Neuron (in vitro differentiated cells): Measurements from ENCODE around the gene ZIC2.
A peak's percentile ranks its signal among the peaks of the same experiment; 100 is the strongest.

Experiments
- H2AFZ ChIP-seq: one replicate; pipeline ENCODE4 v1.6.1; 2013; ENCODE audit warnings: low read depth, mild to moderate bottlenecking, inconsistent platforms, low read length, moderate library complexity
- H3K27me3 ChIP-seq: one replicate; pipeline ENCODE4 v1.6.1; 2013; ENCODE audit warnings: low read length; ENCODE audit not compliant: insufficient read depth
- H3K36me3 ChIP-seq: one replicate; pipeline ENCODE4 v1.6.1; 2013; ENCODE audit warnings: low read length; ENCODE audit not compliant: insufficient read depth
- H3K4me1 ChIP-seq: one replicate; pipeline ENCODE4 v1.6.1; 2013; ENCODE audit warnings: low read length; ENCODE audit not compliant: insufficient read depth
- H3K4me3 ChIP-seq: 2 replicates; pipeline ENCODE4 v1.5.1; 2013; ENCODE audit warnings: mild to moderate bottlenecking, low read length, moderate library complexity
- H3K9me3 ChIP-seq: one replicate; pipeline ENCODE4 v1.6.1; 2013; ENCODE audit warnings: low read length

Gene ZIC2

DNA sequence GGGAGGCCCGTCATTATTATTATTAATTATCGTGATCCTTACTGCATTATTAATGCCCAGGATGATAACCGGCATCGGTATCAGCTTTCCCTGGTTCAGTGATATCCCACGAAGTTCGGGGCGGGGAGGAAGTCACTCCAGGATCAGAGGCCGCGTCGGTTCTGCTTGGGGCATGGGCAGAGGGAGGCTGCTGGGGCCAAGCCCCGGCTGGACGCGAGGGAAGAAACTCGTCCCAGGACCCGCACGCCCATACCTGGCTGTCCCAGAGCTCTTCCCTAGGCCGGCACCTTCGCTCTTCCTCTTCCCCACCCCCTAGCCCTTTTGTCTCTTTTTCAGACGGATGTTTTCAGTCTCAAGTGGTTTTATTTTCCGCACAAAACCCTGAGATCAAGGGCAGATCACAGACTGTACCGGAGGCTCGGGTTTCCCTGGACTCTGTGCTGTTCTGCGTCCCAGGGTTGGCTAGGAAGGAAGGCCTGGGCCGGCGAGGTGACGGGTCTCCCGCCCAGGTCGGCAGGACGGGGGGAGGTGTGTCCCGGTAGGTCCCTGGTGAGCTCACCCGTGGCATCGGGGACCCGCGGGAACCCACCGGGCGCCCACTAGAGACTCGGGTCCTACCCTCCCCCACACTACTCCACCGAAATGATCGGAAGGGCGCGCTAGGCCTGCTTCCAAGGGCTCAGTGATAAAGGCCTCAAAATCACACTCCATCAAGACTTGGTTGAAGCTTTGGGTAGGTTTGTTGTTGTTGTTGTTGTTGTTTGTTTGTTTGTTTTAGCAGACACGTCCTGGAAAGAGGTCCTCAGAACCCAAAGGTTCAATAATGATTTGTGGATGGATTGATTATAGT lies 7.9 kb downstream of the ZIC2 start:
- H3K4me3 ChIP-seq: no peak overlapping the region
- H3K36me3 ChIP-seq: peaks cover 30% of the 10 kb centered on the region
- H3K9me3 ChIP-seq: no peaks in the 10 kb centered on the region
- H3K4me1 ChIP-seq: peaks cover 52% of the 10 kb centered on the region
- H2AFZ ChIP-seq: no peak overlapping the region
- H3K27me3 ChIP-seq: no peaks in the 10 kb centered on the region

DNA sequence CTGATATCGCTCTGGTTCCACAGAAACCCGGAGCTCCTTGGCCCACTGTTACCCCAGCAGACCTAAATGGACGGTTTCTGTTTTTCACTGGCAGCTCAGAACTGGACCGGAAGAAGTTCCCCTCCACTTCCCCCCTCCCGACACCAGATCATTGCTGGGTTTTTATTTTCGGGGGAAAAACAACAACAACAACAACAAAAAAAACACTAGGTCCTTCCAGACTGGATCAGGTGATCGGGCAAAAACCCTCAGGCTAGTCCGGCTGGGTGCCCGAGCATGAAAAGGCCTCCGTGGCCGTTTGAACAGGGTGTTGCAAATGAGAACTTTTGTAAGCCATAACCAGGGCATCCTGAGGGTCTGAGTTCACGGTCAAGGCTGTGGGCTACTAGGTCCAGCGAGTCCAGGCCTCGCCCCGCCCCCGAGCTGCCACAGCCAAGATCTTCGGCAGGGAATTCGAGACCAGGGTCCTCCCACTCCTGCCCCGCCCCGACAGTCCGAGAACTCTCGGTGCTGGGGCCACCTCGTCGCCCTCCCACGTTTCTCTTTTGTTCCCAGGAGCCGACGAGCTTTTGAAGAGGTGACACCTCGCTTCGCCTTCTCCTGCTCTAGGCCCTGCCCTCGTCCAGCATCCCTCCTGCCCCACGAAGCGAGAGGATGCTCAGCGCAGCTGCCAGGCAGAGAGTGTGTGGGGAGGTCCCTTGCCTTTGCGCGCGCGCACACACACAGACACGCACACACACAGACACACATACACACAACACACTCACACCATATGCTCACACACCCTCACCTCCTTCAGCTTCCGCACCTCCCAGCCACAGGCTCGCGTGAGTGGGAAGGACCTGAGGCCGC lies 8.8 kb downstream of the ZIC2 start:
- Histone ChIP-seq H3K36me3 (peaks cover 24% of the 10 kb centered on the region), H3K9me3 (no peaks in the 10 kb centered on the region), H3K27me3 (peaks cover 2% of the 10 kb centered on the region), H3K4me1 (peaks cover 52% of the 10 kb centered on the region), H3K4me3 (no peak overlapping the region), H2AFZ (no peak overlapping the region)

DNA sequence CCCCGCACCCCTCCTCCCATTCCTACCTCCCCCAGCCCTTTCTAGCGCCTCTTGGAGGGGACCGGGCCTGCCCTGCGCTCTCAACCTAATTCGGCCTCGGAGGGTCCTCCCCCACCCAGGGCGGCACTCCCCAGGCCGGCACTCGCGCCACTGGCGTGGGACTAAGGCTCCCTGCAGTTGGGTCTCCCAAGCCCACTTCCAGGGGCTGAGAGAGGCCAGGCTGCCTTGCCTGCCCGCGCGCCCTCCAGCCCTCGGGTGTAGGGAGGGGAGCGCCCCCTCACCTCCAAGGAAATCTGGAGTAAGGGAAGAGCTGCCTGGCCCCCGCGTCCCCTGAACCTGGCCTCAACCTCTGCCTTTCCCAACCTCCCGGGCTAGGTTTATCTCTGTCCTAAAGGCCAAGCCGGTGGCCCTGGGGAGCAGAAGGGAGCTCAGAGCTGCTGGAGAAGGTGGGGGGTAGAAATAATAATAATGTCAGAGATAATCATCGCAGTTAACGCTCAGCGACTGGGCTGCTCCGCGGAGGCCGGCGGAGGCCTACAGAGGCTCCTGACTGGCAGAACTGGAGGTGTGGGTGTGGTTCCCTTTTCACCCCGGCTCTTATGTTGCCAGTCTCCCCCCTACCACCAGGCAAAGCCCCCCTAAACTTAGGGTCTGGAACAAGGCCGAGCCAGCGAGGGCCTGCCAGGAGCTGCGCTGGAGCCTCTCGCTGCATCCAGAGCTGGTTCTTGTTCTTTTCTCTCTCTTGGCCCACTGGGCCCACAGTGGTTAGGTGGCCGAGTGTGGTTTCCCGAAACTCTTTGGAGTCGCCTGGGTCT lies 9.6 kb downstream of the ZIC2 start:
- peak overlapping the region; percentile 38 for H3K4me3 ChIP-seq
- H2AFZ ChIP-seq: peak overlapping the region; percentile 51
- peaks cover 5% of the 10 kb centered on the region for H3K27me3 ChIP-seq
- no peaks in the 10 kb centered on the region for H3K9me3 ChIP-seq
- H3K36me3 ChIP-seq: peaks cover 19% of the 10 kb centered on the region
- peaks cover 57% of the 10 kb centered on the region for H3K4me1 ChIP-seq

DNA sequence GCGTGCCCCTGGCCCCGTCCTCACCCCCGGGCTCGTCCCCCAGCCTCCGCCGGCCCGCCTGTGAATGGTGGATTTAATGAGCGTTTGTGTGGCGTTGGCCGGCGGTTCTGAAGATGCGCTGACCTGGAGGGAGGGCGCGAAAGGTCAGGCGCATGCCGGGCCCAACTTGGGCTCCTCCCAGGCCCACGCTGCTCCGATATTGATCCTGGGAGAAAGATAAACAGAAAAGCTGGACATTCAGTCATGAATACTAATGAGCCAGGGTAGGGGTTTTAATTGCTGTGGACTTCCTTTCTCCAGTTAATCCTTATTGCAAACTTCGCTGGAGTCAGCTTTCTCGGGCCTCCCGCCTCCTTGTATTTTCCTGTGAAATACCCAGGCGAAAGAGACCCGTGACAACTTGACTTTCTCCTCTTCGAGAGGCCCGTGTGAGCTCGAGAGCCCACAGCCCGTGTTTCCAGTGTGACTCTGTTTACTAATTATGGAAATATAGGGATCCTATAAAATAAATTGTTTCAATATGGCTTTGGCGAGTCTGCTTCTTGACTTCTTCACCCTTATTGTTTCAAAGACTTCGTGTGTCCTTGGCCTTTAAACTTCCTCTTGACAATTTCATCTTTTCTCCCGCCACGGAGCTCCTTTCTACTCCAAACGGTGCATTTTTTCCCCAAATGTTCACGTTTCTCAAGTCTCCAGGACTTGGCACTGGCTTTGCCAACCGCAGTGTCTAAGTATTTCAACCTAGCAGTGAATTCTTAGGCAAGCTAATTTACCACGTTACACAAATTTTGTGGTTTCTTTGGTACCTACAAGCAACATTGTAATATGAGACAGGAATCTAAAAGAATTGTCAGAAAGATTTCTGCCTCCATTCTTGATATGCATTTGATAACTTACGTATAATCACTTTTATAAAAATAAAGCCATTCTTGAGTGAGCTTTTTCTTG lies 10.5 kb downstream of the ZIC2 start:
- Histone ChIP-seq H3K27me3 (peaks cover 5% of the 10 kb centered on the region), H3K4me3 (peak overlapping the region; percentile 38), H2AFZ (peak overlapping the region; percentile 51), H3K9me3 (no peaks in the 10 kb centered on the region), H3K4me1 (peaks cover 56% of the 10 kb centered on the region), H3K36me3 (peaks cover 11% of the 10 kb centered on the region)

DNA sequence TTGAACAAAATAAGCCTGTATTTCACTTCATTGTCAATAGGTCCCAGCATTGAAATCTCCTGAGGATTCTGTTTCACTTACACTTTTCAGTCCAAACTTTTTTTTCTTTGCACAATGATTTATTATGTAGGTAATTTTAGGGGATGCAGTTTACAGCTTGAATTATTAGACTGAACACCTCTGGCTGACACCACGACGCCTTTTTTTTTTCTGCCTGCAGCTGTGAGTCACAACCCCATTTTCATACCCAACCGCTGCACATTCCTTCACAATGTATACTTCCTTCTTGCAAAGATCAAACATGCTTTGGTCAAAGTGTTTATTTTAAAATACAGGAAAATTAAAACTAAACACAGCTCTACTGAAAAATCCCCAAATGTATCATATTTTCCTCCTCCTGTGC lies 11.4 kb downstream of the ZIC2 start:
- H2AFZ ChIP-seq: no peak overlapping the region
- H3K4me1 ChIP-seq: peaks cover 48% of the 10 kb centered on the region
- peaks cover 1% of the 10 kb centered on the region for H3K9me3 ChIP-seq
- H3K27me3 ChIP-seq: peaks cover 5% of the 10 kb centered on the region
- H3K4me3 ChIP-seq: no peak overlapping the region
- peaks cover 3% of the 10 kb centered on the region for H3K36me3 ChIP-seq

DNA sequence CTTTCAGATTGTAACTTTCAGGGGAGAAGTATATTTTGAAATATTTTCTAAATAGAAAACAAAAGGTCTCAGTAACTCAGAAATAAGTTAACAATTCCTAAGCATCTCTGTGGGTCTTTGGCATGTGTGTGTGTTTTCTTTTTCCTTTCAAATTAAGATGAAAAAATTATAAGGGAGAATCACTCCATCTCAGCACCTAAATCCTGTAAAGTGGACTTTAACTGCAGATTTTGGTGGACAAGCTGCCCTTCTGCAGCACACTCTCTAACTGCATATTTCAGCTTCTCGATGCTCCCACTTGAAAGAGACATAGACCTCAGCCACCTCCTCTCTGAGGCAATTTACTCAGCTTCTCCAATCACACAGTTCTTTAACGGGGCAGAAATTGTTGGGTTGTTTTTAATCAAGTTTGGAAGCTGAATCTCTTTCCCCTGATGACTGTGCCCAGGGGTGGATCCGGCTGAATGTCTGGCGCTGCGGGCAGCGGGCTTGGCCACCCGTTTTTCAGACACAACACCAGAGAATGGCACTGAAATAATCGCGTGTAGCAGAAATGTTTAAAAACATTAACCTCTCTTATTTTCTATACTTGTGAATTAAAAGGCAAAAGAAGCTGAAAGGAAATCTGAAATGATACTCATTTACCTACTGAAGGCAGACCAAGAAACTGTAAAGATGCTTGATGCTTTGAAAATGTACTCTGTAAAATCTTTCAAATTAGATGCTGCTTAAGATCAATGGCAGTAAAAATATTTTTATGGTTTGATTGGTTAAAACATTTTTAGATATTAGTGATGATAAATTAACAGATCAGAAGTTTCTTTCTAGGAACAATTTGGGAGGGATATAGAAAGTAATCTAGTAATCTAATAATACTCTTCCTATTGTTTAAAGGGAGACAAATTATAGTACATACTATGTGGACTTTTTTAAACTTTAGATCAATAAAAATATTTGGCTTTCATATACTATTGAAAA lies 12.4 kb downstream of the ZIC2 start:
- Histone ChIP-seq H3K4me3 (no peak overlapping the region), H3K36me3 (peaks cover 3% of the 10 kb centered on the region), H3K27me3 (peaks cover 5% of the 10 kb centered on the region), H3K9me3 (peaks cover 1% of the 10 kb centered on the region), H2AFZ (no peak overlapping the region), H3K4me1 (peaks cover 40% of the 10 kb centered on the region)

DNA sequence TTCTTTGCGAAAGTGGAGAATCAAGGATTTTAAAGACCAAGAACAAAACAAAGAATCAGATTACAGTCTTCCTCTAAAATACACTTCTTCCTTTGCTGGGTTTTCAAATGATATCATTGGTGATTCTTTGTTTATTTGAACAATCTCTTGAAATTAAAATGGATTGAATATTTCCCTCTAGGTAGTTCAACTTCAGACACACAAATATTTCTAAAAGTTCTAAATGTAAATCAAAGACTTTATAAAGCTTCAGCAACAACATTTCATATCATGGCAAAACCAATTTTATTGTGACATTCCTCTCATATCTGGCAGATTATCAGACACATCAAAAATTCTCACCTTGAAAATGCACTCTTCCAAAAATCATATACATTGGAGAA lies 13.0 kb downstream of the ZIC2 start:
- Histone ChIP-seq H3K4me1 (peaks cover 40% of the 10 kb centered on the region), H2AFZ (no peak overlapping the region), H3K36me3 (peaks cover 3% of the 10 kb centered on the region), H3K4me3 (no peak overlapping the region), H3K27me3 (peaks cover 5% of the 10 kb centered on the region), H3K9me3 (peaks cover 1% of the 10 kb centered on the region)

DNA sequence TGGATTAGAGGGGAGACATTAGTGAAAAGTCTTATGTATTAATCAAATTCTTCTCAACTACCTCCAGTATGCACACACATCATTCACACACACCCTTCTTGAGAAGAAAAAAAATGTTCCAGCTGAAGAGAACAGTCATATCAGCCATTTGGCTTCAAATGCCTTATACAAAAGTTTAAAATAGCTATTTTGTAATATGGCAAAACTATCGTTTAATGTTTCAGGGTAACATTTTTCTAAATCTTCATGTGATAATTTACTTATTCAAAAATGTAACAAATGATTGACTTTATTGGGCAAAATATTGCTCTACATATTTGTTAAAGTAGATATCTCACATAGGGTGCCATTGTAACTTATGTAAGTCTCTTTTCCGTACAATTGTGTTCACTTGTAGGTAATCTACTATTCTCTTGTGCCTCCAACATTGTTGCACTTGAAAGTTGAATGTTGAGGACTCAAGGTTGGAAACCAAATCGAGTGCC lies 13.6 kb downstream of the ZIC2 start:
- H3K4me1 ChIP-seq: peaks cover 40% of the 10 kb centered on the region
- no peaks in the 10 kb centered on the region for H3K36me3 ChIP-seq
- H3K9me3 ChIP-seq: peaks cover 1% of the 10 kb centered on the region
- peak overlapping the region; percentile 41 for H2AFZ ChIP-seq
- peak overlapping the region; percentile 33 for H3K4me3 ChIP-seq
- peaks cover 5% of the 10 kb centered on the region for H3K27me3 ChIP-seq

DNA sequence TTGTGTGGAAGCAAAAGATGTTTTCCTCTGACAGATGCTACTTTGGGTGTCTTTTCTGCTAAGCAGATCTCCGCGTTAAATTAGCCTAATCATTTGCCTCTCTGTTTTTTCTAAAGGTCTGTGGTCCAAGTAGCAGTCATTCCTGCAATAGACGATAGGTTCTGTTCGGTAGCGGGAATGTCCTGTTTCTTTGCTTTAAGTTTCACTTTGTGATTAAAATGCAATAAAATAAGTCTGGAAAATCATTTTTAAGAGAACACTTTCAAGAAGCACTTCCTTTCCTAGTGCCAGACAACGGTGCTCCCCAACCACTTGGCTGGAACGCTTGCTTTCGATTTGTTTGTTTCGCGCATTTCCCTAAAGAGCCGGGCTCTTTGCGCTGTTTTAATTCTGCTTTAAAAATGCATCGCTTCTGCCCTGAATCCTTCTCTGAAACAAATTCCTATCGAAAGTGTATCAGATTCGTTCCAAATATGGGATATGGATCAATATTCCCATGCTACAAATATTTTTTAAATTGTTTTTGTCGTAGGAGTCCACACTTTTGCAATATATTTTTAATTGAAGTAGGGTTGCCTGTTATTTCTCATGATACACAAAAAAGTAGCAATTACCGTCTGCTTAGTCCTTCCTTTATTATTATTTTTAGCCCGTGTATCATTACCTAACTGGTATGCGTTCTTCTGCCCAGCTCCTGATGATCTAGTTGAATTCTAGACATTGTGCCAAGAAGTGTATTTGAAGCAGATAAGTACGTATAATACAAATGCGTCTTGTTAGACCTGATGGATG lies 14.2 kb downstream of the ZIC2 start:
- Histone ChIP-seq H3K36me3 (no peaks in the 10 kb centered on the region), H3K9me3 (peaks cover 1% of the 10 kb centered on the region), H3K27me3 (peaks cover 5% of the 10 kb centered on the region), H2AFZ (peak overlapping the region; percentile 41), H3K4me1 (peaks cover 40% of the 10 kb centered on the region), H3K4me3 (peak overlapping the region; percentile 33)

DNA sequence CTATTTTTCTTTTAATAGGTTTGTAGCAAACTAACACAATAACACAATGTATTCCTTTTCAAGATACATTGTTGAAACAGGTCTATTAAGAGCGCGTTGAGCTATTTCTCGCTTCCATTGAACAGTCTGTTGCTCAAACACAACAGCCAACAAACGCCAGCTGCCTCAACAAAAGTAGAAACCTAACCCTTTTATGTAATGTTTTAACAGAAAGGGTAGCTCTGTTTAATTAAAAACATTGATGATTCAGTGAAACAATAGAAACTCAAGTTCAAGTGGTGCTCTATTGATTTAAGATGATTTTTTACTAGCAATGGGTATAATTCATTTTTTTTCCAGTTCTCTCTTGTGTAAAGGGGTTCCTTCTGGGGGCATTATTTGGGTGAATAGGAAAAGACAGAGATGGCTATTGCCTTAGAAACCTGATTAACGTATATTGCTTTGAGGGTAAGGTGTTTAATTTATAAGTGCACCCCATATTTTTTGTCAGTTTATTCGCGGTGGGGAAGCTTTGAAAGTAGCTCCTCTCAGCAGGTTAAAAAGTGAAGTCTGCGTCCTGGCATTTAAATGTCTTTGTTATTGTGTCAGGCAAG lies 14.9 kb downstream of the ZIC2 start:
- peaks cover 37% of the 10 kb centered on the region for H3K4me1 ChIP-seq
- H3K27me3 ChIP-seq: peaks cover 5% of the 10 kb centered on the region
- peaks cover 1% of the 10 kb centered on the region for H3K9me3 ChIP-seq
- H2AFZ ChIP-seq: no peak overlapping the region
- H3K36me3 ChIP-seq: no peaks in the 10 kb centered on the region
- H3K4me3 ChIP-seq: no peak overlapping the region
